ENCODE measurements around the gene MRO. TPM values are rescaled to one million over a fixed set of nuclear protein-coding genes. Genes with fewer than 3 reads are reported as not detected.

The MRO gene
- total and polyA plus RNA-seq, 2 of the 8 experiments (the other 6 are each of a cell fraction or from before 2014, with no cell fraction given), result 0.65 to 1.0 TPM

DNA sequence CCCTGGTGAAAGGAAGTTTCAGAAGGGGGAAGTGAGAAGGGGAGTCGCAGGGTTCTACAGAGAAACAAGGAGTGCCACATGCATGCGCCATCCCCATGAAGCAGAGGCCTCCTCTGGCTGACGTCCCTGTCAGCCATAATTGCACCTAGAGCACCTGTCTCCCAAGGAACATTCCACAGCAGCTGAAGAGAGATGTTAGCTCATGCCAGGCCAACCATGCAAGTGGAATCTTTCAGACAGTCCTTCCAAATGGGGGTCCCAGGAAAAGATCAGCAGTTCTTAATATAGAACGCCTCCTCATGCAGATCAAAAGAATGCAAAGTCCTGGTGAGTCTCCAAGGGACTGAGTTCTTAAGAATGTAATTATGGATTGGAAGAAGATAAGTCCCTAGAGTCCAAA lies 29.6 kb downstream of the MRO start:
- H2BK120ac ChIP-seq (replicated peaks; ENCODE audit: low read depth, low read length), result no peak overlapping the region
- no peak overlapping the region for H3K14ac ChIP-seq (ENCODE audit: insufficient read length)
- H4K8ac ChIP-seq (ENCODE audit: extremely low read depth, insufficient read depth, low read length), result peak overlapping the region; percentile 22; the same call in 1 of the 2 replicates
- H3K79me1 ChIP-seq (ENCODE audit: low read depth, low read length), result no peaks in the 10 kb centered on the region
- no peak overlapping the region for H3K4me3 ChIP-seq (ENCODE audit: extremely low read depth in 1 of 4, insufficient read depth in 2 of 4, low read depth in 3 of 4, low read length in 4 of 4)
- no peak overlapping the region for H2BK20ac ChIP-seq (ENCODE audit: low read length)
- no peak overlapping the region for H2BK5ac ChIP-seq (ENCODE audit: low read depth, low read length)
- H2AFZ ChIP-seq (ENCODE audit: low read length), result no peak overlapping the region
- no peaks in the 10 kb centered on the region for H3K79me2 ChIP-seq (ENCODE audit: control insufficient read depth in 1 of 2, insufficient read depth in 2 of 2, low read length in 2 of 2)
- H3K4me2 ChIP-seq (ENCODE audit: insufficient read depth in 1 of 2, low read depth in 2 of 2, low read length in 2 of 2), result no peak overlapping the region
- H4K20me1 ChIP-seq (replicated peaks in 1 of 2; ENCODE audit: control insufficient read depth in 1 of 2, insufficient read depth in 2 of 2, low read length in 2 of 2), result no peaks in the 10 kb centered on the region
- 82% methylated on average over 4 of the region's 4 CpGs; no CpG with 5 or more reads in 1 of the 2 experiments for WGBS, 2 experiments (ENCODE audit: extremely low coverage in 1 of 2, insufficient coverage in 1 of 2, insufficient read length in 1 of 2, insufficient replicate concordance in 2 of 2, low coverage in 1 of 2, low lambda C conversion rate in 2 of 2, missing lambda C conversion rate in 1 of 2)
- H3K56ac ChIP-seq (replicated peaks; ENCODE audit: insufficient read length, low read depth, low read length), result no peak overlapping the region
- DNase-seq (ENCODE audit: low read depth in 1 of 2, low spot score in 2 of 2) (no peak), FAIRE-seq (no peak)
- H2BK12ac ChIP-seq (ENCODE audit: low read depth, low read length), result no peak overlapping the region
- no peak overlapping the region for H3K9ac ChIP-seq (replicated peaks in 1 of 4; ENCODE audit: extremely low read depth in 1 of 4, low read depth in 3 of 4, low read length in 3 of 4)
- H2AK5ac ChIP-seq (ENCODE audit: low read depth, low read length), result no peak overlapping the region
- H3K4me1 ChIP-seq (replicated peaks in 1 of 4; ENCODE audit: control insufficient read depth in 3 of 4, insufficient read depth in 4 of 4, low read length in 3 of 4), result no peaks in the 10 kb centered on the region; a peak in 1 of 7 replicates
- no peak overlapping the region for H2BK15ac ChIP-seq (ENCODE audit: low read length)
- no peak overlapping the region for H3K27ac ChIP-seq (ENCODE audit: low read depth, low read length)
- no peak overlapping the region for H4K5ac ChIP-seq (ENCODE audit: insufficient read length, low read depth, low read length)
- H3K23me2 ChIP-seq (ENCODE audit: low read depth, low read length), result no peaks in the 10 kb centered on the region
- H3K27me3 ChIP-seq (replicated peaks in 1 of 4; ENCODE audit: control insufficient read depth in 3 of 4, extremely low read depth in 1 of 4, insufficient read depth in 3 of 4, low read length in 3 of 4), result no peaks in the 10 kb centered on the region
- no peak overlapping the region for H3K18ac ChIP-seq (ENCODE audit: extremely low read depth, low read length)
- no peak overlapping the region for H4K91ac ChIP-seq (replicated peaks; ENCODE audit: insufficient read length, low read length)
- H3K36me3 ChIP-seq (ENCODE audit: control insufficient read depth in 2 of 4, insufficient read depth in 4 of 4, low read length in 3 of 4), result no peaks in the 10 kb centered on the region
- no peak overlapping the region for H3K4ac ChIP-seq (replicated peaks; ENCODE audit: insufficient read length, low read depth, low read length)
- no peaks in the 10 kb centered on the region for H3K9me3 ChIP-seq (ENCODE audit: insufficient read depth in 2 of 2, low read depth in 1 of 2, low read length in 1 of 2)
- H3K23ac ChIP-seq (ENCODE audit: insufficient read length), result no peak overlapping the region
- CTCF ChIA-PET (ENCODE audit: partially characterized antibody), result interaction anchor here (0.6 to 2.1 kb wide), 2 partner anchors 28 to 241 kb away, joined by 3 to 7 read pairs; no protein-coding TSS in a partner anchor
- POLR2A ChIA-PET (ENCODE audit: partially characterized antibody), result interaction anchor here (0.6 kb wide), 1 partner anchor 159 kb away, joined by 3 read pairs; no protein-coding TSS in a partner anchor
- no peak for TF ChIP-seq KDM4A (IDR thresholded peaks at IDR 0.05; ENCODE audit: low read depth, low read length, severe bottlenecking)
- TF ChIP-seq SIRT6 (IDR thresholded peaks at IDR 0.05; ENCODE audit: low read length), result no peak
- TF ChIP-seq BRCA1 (IDR thresholded peaks at IDR 0.05; ENCODE audit: low read depth, low read length), result no peak
- no peak for TF ChIP-seq BCL11A (IDR thresholded peaks at IDR 0.05; ENCODE audit: low read depth in 2 of 2, low read length in 2 of 2)
- TF ChIP-seq SAP30 (IDR thresholded peaks at IDR 0.05; ENCODE audit: insufficient read depth, insufficient replicate concordance, low read length), result no peak
- TF ChIP-seq KDM1A (IDR thresholded peaks at IDR 0.05; ENCODE audit: borderline replicate concordance, low read length), result no peak
- no peak for TF ChIP-seq ZNF274 (IDR thresholded peaks at IDR 0.05; ENCODE audit: borderline replicate concordance, extremely low read depth, low read length)
- TF ChIP-seq JUND (IDR thresholded peaks at IDR 0.05; ENCODE audit: low read length), result no peak
- TF ChIP-seq, protein P1, sequence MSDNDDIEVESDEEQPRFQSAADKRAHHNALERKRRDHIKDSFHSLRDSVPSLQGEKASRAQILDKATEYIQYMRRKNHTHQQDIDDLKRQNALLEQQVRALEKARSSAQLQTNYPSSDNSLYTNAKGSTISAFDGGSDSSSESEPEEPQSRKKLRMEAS (IDR thresholded peaks at IDR 0.05), result no peak
- TF ChIP-seq CBX5 (IDR thresholded peaks at IDR 0.05; ENCODE audit: low read depth, low read length), result no peak
- no peak for TF ChIP-seq POLR2A (IDR thresholded peaks at IDR 0.05; ENCODE audit: control extremely low read depth in 1 of 2, low read depth in 2 of 2, low read length in 2 of 2)
- TF ChIP-seq, protein P2, sequence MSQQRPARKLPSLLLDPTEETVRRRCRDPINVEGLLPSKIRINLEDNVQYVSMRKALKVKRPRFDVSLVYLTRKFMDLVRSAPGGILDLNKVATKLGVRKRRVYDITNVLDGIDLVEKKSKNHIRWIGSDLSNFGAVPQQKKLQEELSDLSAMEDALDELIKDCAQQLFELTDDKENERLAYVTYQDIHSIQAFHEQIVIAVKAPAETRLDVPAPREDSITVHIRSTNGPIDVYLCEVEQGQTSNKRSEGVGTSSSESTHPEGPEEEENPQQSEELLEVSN (IDR thresholded peaks at IDR 0.05), result no peak
- TF ChIP-seq SP4 (IDR thresholded peaks at IDR 0.05; ENCODE audit: low read length), result no peak
- TF ChIP-seq GABPA (IDR thresholded peaks at IDR 0.05; ENCODE audit: borderline replicate concordance, insufficient read depth, low read length), result no peak
- no peak for TF ChIP-seq BACH1 (IDR thresholded peaks at IDR 0.05; ENCODE audit: low read length)
